Body of pancreas (tissue), 4 donors: Measurements from ENCODE around the gene COL12A1. TPM values are rescaled to one million over a fixed set of nuclear protein-coding genes. Genes with fewer than 3 reads are reported as not detected.

ENCODE experiments used
- ATAC-seq: fragments of 150-250 bp; one replicate; pipeline ENCODE4 v1.9.1; 2016
- DNase-seq, 4 donors: peaks; one replicate each; pipeline ENCODE4 v3.0.0-alpha.2; 2019
- H3K27ac ChIP-seq, 4 donors: fragments of 200-600 bp; sonication (generic); 1 replicate in 3 of 4; 2 replicates in 1 of 4; pipeline versions ENCODE4 v1.5.1 to v1.6.1; 2016 to 2019; ENCODE audit warnings: mild to moderate bottlenecking in 1 of 4, mixed read lengths in 1 of 4, moderate library complexity in 1 of 4
- H3K27me3 ChIP-seq, 2 donors: fragments of 200-600 bp; sonication (generic); one replicate each; pipeline ENCODE4 v1.6.0; 2016; ENCODE audit warnings: mild to moderate bottlenecking in 1 of 2
- H3K36me3 ChIP-seq, 2 donors: fragments of 200-600 bp; sonication (generic); replicated peaks in 1 of 2; 2 replicates each; pipeline ENCODE4 v1.5.1; 2016; ENCODE audit warnings: low read depth in 2 of 2; ENCODE audit not compliant: insufficient read depth in 1 of 2
- H3K4me1 ChIP-seq: fragments of 200-600 bp; sonication (generic); one replicate; pipeline ENCODE4 v1.6.0; 2016
- H3K4me3 ChIP-seq, 2 donors: fragments of 200-600 bp; sonication (generic); 1 replicate in 1 of 2; 2 replicates in 1 of 2; pipeline ENCODE4 v1.5.1; 2016 to 2019
- H3K9me3 ChIP-seq, 3 donors: fragments of 200-600 bp; sonication (generic); 1 replicate in 2 of 3; 2 replicates in 1 of 3; pipeline ENCODE4 v1.5.1; 2016
- POLR2A ChIP-seq, 3 donors: fragments of 450-650 bp; IDR thresholded peaks; one replicate each; pipeline ENCODE4 v1.6.1; 2016; ENCODE audit warnings: antibody characterized with exemption in 3 of 3, mild to moderate bottlenecking in 2 of 3
- WGBS, 2 donors: methylation state at CpG; one replicate each; pipeline ENCODE4 v1.1.5; 2017; 5-methylcytosine and 5-hydroxymethylcytosine counted together
- intact Hi-C: fragments of 100-400 bp; cut with DNase I; formaldehyde crosslinking; loops from one replicate; pipeline ENCODE4 v1.15.1; 2023
- total RNA-seq, 2 donors: library from RNA; depleted of rRNA; stranded (reverse); fragments of >200 nt; gene quantifications; one replicate each; pipeline ENCODE4 v1.1.0, GENCODE V29; 2016
- TF ChIP-seq, protein P1 (sequence below), 7 experiments: fragments of 450-650 bp in 4 of 7; fragments of 200-600 bp in 3 of 7; sonication (generic) in 3 of 7; IDR thresholded peaks; one replicate each; pipeline ENCODE4 v1.5.1; 2016 to 2019; ENCODE audit warnings: antibody characterized with exemption in 7 of 7

COL12A1 gene
- total RNA-seq, 2 donors from 2014 or later = 34.0 to 35.3 TPM

DNA sequence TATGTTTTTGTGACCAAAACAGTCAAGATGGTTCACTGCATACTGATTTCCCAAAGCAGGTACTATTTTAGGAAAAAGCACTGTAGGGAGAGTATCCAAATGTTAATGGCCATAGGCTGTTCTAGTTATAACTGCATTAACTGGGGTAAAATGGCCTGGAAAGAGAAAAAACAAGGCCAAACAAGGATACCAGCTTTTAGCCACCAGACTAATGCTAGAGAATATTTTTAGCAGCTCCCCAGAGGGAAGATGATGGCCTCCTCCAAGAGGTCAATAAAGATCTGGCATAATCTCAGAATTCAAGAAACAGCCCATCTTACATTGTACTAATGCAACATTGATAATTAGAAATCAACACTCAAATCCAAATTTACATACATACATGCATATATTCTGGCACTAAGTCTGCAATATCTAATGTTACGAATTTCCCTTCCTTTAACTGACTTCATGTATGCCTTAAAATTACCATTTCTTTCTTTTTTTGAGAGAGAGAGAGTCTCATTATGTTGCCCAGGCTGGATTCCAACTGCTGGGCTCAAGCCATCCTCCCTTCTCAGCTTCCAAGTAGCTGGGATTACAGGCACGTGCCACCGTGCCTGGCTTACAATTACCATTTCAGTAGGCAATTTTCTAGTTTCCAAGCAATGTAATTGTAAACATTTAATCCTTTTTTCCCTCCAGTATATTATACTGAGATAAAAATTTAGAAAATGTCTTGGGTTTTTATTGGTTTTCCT lies 28.4 kb upstream of the COL12A1 start:
- H3K36me3 ChIP-seq = peaks cover 11 to 17% of the 10 kb centered on the region in 2 donors
- no peaks in the 10 kb centered on the region for H3K9me3 ChIP-seq
- no peak for ATAC-seq
- 47 to 53% methylated on average over 3 of the region's 3 CpGs for WGBS, 2 donors
- no peak overlapping the region for H3K27ac ChIP-seq
- intact Hi-C loops = no loop called here
- H3K4me3 ChIP-seq = no peak overlapping the region
- H3K4me1 ChIP-seq = no peaks in the 10 kb centered on the region
- TF ChIP-seq, protein P1, sequence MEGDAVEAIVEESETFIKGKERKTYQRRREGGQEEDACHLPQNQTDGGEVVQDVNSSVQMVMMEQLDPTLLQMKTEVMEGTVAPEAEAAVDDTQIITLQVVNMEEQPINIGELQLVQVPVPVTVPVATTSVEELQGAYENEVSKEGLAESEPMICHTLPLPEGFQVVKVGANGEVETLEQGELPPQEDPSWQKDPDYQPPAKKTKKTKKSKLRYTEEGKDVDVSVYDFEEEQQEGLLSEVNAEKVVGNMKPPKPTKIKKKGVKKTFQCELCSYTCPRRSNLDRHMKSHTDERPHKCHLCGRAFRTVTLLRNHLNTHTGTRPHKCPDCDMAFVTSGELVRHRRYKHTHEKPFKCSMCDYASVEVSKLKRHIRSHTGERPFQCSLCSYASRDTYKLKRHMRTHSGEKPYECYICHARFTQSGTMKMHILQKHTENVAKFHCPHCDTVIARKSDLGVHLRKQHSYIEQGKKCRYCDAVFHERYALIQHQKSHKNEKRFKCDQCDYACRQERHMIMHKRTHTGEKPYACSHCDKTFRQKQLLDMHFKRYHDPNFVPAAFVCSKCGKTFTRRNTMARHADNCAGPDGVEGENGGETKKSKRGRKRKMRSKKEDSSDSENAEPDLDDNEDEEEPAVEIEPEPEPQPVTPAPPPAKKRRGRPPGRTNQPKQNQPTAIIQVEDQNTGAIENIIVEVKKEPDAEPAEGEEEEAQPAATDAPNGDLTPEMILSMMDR (IDR thresholded peaks at IDR 0.05) = no peak
- no peak for TF ChIP-seq POLR2A (IDR thresholded peaks at IDR 0.05)
- no peaks in the 10 kb centered on the region for H3K27me3 ChIP-seq
- no peak for DNase-seq

DNA sequence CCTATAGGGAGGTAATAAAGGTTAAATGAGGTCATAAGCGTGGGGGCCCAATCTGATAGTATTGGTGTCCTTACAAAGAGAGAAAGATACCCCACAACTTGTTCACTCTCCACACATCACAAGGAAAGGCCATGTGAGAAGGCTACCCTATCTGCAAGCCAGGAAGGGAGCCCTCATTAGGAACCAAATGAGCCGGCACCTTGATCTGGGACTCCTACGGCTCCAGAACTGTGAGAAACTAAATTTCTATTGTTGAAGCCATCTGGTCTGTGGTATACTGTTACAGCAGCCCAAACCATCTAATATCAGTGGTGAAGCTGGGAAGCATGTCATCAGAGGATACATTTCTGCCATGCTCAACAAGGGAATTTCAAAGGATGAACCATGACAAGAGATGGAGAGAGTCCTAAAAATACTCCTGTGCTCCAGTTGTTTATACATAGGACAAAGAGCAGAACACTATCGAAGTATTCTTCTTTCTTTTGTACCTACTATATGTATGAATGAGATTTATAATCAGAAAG lies 27.3 kb upstream of the COL12A1 start:
- 80 to 84% methylated on average over 4 of the region's 4 CpGs for WGBS, 2 donors
- H3K27ac ChIP-seq = no peak overlapping the region
- TF ChIP-seq, protein P1 (IDR thresholded peaks at IDR 0.05) = no peak
- TF ChIP-seq POLR2A (IDR thresholded peaks at IDR 0.05) = no peak
- no peak for DNase-seq
- intact Hi-C loops = no loop called here
- H3K4me3 ChIP-seq = no peak overlapping the region
- H3K9me3 ChIP-seq = no peaks in the 10 kb centered on the region
- no peaks in the 10 kb centered on the region for H3K4me1 ChIP-seq
- no peak for ATAC-seq
- H3K27me3 ChIP-seq = no peaks in the 10 kb centered on the region
- peaks cover 4 to 11% of the 10 kb centered on the region in 2 donors for H3K36me3 ChIP-seq

DNA sequence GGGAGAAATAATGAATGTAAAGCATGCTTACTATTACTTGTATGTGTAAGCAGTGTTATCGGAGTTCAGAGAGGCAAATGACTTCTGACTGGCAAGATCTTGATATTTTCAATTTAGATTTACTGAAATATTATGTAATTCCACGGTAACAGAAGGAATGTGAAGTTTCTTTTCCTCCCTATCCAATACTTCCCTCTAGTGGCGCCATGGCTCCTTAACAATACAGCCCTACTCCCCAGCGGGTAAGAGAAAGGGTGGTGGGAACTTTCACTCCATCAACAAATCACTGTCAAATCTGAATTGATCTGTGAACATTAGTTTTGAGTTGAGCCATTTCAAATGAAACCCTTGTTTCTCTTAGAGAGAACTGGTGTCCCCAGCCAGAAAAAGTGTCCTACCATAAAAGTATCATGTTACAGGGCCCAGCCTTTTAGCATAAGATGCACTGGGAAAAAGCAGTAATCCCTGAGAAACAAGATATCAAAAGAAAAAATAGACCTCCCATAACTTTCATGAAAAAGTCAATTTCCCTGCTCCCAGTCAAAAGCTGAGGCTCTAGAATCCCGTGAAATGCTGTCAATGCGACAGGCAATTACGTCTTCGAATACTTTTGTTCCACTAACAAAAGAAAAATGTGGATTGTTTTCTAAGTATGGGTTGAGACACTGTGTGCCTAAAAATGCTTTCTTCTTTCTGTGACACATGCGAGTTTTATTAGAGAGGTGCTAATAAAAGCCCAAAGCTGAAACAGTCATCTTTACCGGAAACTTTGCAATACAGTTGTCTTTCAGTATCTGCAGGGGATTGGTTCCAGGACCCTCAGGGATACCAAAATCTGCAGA lies 24.9 kb upstream of the COL12A1 start:
- intact Hi-C loops = no loop called here
- no peaks in the 10 kb centered on the region for H3K4me1 ChIP-seq
- DNase-seq (peak; percentile 42 to 54 (median 46)), ATAC-seq (peak; percentile 71)
- no peaks in the 10 kb centered on the region for H3K36me3 ChIP-seq
- no peak for TF ChIP-seq POLR2A (IDR thresholded peaks at IDR 0.05)
- TF ChIP-seq, protein P1 (IDR thresholded peaks at IDR 0.05) = peak; percentile 35 to 71 (median 63)
- no peaks in the 10 kb centered on the region for H3K9me3 ChIP-seq
- WGBS, 2 donors = 52% methylated on average over 10 of the region's 10 CpGs
- H3K4me3 ChIP-seq = no peak overlapping the region
- H3K27me3 ChIP-seq = no peaks in the 10 kb centered on the region
- H3K27ac ChIP-seq = no peak overlapping the region

DNA sequence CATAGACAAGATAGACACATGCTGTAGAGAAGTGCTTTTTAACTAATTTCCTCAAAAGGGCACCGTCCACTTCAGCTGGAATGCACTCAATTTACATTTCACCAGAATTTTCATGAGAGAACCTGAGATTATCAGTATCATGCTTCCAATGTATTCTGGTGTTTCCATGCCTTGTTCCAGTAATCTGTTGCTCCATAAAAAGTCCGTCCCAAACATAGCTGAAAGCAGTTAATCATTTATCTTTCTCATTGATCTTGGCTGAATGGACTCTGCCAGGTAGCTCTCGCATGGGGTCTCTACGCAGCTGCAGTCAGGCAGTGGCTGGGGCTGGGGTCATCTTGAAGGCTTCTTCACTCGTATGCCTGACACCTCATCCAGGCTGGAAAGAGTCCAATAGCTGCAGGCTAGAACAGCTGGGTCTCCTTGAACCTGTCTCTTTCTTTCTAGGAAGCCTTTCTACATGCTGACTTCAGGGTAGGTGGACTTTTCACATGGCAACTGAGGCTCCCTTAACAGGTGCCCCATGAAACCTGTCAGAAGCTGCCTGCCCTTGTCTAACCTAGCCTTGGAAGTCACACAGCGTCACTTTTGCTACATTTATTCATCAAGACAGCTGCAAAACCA lies 18.6 kb upstream of the COL12A1 start:
- no peaks in the 10 kb centered on the region for H3K36me3 ChIP-seq
- peaks cover 11% of the 10 kb centered on the region for H3K4me1 ChIP-seq
- no peak for TF ChIP-seq POLR2A (IDR thresholded peaks at IDR 0.05)
- TF ChIP-seq, protein P1 (IDR thresholded peaks at IDR 0.05) = no peak
- peak in 1 of 4 donors; percentile 18 for DNase-seq
- H3K9me3 ChIP-seq = no peaks in the 10 kb centered on the region
- no peak overlapping the region for H3K4me3 ChIP-seq
- WGBS, 2 donors = 20% methylated on average over 5 to 6 of the region's 6 CpGs
- intact Hi-C loops = no loop called here
- no peak overlapping the region for H3K27ac ChIP-seq
- no peaks in the 10 kb centered on the region for H3K27me3 ChIP-seq
- peak; percentile 27 for ATAC-seq
